Central memory CD4-positive, alpha-beta T cell (primary cell): Measurements from ENCODE around the gene RPTOR.
"Not testable (repeated sequence)": the region's sequence is repeated elsewhere in the genome, so short reads cannot be mapped to it uniquely, and the experiment has no call there.

Experiments
- DNase-seq: peaks from one replicate; pipeline ENCODE4 v3.0.0; 2022

The RPTOR gene

GRCh38 chr17:80724775-80725266 is 180.2 kb downstream of the RPTOR start:
- no peak for DNase-seq

DNA sequence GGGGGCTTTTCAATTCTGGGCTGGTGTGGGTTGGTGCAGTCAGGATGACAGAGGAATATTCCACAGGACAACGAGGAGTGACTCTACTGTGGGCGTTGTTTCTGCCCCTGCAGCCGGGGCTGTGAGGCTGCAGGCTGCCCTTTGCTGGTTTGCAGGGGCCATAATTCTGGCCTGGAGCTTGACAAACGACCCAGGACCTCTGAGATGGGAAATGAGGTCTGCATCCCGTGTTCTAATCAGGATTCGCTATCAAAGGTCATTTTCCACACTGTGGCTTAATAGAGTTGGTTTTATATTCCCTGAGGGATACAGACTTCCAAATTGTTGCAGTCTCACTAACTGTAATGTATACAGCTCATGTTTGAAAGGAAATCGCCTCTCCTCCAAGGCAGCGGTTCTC is 180.9 kb downstream of the RPTOR start:
- DNase-seq: no peak

DNA sequence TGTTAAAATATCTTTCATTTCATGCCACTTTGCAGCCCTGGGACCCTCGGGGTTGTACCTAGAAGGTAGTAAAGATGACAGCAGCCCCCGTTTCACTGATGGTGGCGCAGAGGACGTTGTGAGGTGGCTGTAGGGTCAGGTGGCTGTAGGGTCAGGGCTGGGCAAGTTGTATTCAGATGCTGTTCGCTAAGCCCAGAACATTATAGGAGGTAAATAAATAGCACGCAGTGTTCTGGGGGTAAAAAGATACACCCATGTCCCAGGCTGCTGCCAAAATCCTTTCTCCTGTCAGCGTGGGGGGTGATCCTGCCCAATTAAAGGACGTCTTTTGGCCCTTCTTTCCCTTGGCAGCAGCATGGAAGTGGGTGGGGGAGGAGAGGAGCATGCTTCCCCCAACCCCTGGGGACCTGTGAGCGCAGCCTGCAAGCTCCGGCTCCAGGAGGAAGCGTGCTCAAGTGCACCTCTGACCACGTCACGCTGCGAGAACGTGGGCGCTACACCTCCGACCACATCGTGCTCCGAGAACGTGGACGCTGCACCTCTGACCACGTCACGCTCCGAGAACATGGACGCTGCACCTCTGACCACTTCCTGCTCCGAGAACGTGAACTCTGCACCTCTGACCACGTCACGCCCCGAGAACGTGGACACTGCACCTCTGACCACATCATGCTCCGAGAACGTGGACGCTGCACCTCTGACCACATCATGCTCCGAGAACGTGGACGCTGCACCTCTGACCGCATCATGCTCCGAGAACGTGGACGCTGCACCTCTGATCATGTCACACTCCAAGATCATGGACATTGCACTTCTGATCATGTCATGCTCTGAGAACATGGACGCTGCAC is 182.1 kb downstream of the RPTOR start:
- DNase-seq: no peak

DNA sequence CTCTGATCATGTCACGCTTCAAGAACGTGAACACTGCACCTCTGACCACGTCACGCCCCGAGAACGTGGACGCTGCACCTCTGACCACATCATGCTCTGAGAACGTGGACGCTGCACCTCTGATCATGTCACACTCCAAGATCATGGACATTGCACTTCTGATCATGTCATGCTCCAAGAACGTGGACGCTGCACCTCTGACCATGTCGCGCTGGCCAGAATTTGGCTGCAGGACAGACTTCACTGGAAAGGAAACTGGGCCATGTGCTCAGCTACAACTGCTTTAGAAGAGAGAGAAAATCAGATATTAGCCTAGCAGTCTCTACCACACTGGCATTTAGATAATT is 182.7 kb downstream of the RPTOR start:
- no peak for DNase-seq

DNA sequence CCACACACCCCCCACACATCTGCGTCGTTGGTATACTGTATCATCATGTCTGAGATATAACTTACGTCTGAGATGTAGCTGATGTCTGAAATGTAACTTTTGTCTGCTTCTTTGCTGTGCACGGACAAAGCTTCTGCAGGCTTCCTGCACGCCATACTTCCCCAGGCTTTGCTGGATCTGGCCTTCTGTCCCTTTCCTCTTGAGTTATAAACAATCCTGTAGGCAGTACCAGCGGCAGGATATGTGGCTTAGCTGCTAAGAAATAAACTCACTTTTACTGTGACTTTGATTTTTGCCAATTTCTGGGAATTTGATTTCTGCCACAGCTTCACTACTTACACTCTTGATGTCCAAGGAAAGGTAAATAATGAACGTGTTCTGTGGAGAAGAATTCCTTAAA is 184.4 kb downstream of the RPTOR start:
- DNase-seq: no peak

DNA sequence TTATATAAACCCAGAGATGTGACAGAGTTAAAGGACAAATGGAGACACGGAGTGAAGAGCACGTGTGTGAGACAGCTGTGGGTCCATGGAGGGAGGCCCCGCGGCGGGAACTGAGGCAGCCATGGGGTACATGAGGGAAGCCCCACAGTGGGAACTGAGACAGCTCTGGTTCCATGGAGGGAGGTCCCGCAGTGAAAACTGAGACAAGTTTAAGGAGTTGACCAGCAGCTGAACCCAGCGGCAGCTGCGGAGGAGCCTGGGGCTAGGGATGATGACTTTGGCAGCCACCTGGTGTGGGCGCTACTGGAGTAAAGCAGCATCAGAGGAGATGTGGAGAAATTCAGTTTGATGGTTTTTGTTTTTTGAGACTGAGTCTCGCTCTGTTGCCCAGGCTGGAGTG is 185.1 kb downstream of the RPTOR start:
- DNase-seq: no peak

DNA sequence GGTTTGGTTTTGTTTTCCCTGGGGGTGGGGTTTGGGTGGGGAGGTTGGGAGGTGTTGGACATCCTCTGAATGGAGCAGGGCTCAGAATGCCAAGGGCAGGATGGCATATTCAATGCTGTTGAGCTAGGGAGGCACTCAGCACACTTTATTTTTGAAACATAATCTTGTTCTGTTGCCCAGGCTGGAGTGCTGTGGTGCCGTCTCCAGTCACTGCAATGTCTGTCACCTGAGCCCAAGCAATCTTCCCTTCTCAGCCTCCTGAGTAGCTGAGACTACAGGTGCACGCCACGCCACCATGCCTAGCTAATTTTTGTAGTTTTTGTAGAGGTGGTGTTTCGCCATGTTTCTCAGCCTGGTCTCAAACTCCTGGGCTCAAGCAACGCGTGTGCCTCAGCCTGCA is 186.1 kb downstream of the RPTOR start:
- DNase-seq: no peak

GRCh38 chr17:80731323-80731722 is 186.7 kb downstream of the RPTOR start:
- peak; percentile 29 for DNase-seq

DNA sequence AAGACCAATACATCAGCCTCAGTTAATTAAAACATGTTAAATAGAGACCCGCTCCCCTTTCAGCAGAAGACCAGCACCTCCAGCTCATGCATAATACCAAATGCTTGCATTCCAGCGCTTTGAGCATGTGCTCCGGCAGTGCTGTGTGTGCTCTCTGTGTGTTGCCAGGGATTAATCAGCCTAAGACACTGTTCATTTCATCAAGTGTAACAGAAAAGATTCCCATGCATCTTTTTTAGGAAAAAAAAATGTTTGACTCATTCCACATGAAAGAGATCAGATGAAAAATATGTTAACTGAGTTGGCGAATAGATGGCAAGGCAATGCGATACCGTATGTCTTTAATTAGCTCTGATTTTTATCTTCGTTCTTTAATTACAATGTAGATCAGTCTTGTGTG is 187.6 kb downstream of the RPTOR start:
- DNase-seq: no peak

GRCh38 chr17:80737106-80738019 is 192.7 kb downstream of the RPTOR start:
- DNase-seq: no peak

GRCh38 chr17:80738020-80738808 is 193.6 kb downstream of the RPTOR start:
- DNase-seq: no peak

GRCh38 chr17:80738987-80739730 is 194.5 kb downstream of the RPTOR start:
- peak; percentile 34 for DNase-seq

DNA sequence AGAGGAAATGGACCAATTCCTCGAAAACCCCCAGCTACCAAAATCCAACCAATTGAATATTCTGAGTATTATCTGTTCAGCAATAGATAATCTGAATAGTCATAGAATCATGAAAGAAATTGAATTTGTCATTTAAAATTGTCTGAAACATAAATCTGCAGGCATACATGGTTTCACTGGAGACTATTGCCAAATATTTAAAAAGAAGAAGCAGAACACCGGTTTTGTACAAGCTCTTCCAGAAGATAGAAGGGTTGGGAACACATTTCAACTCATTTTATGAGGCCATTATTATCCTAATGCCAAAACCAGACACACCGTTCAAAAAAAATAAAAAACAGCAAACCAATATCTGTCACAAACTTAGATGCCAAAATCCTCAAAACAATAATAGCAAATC is 195.5 kb downstream of the RPTOR start:
- no peak for DNase-seq

- DNase-seq: no peak
Measured at GRCh38 chr17:80742091-80742490, 197.5 kb downstream of the RPTOR start.

DNA sequence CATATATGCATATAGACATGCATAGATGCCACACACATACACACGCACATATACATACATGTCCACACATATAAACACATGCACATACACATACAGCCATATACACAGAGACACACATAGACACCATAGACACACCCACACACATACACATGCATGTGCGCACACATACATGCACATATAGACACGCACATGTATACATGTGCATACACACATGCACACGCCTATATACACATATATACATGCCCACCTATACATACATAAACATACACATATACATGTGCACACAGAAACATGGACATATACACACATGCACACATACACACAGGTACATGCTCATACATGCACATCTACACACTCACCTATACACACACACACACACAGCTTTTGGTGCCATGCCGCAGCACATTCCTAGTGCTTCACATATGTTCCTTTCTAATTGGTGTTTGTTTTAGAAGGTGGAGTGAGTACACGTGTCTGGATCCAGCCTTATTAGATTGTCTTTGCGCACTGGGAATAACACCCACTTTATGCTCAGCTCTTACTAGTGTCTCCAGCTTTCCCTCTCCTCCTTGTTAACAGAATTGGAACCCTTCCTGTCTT is 198.0 kb downstream of the RPTOR start:
- DNase-seq: no peak

DNA sequence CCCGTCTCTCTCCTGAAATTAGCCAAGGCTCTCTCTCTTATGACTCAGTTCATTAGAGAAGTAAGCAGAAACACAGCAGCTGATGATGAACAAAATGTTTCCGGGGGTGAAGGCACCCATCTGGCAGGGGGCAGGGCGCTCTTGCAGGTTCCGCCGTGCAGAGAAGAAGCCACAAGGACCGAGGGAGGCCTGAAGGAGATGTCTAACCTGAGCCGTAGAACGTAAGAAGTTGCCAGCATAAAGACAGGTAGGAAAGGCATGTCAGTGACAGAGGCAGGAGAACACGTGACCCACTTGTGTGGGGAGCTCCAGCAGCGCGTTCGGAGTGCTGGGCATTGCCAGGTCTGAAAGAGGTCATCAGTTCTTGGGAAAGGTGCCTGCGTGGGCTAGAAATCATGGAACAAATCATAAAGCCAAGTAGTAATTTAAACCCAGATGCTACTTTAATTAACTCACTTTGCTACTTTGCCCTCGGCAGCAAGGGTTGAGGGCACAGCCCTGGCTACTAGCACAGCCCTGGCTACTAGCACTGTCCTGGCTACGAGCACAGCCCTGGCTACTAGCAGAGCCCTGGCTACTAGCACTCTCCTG is 198.6 kb downstream of the RPTOR start:
- peak; percentile 34 for DNase-seq

DNA sequence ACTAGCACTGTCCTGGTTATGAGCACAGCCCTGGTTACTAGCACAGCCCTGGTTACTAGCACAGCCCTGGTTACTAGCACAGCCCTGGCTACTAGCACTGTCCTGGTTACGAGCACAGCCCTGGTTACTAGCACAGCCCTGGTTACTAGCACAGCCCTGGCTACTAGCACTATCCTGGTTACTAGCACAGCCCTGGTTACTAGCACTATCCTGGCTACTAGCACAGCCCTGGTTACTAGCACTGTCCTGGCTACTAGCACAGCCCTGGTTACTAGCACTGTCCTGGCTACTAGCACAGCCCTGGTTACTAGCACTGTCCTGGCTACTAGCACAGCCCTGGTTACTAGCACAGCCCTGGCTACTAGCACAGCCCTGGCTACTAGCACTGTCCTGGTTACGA is 199.3 kb downstream of the RPTOR start:
- DNase-seq: not testable (repeated sequence)

GRCh38 chr17:80744725-80745124 is 200.1 kb downstream of the RPTOR start:
- not testable (repeated sequence) for DNase-seq

DNA sequence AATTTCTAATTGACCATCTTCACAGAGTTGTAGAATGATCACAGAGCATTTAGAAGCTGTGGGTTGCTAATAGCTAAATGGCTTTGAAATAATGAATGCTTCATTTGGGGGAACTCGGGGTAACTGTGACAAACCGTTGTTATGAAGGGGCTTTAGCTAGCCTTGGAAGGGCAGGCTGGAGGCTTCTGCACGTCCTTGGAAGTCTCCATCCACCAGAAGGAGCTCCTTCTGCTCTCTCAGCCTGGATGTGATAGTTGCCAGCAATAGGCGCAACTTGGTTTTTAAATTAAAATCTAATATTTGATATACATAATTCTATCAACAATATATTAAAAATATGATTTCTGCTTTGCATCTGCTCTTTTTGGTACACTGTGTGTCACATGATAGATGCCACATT is 200.5 kb downstream of the RPTOR start:
- no peak for DNase-seq

- no peak for DNase-seq
Measured at GRCh38 chr17:80746262-80746935, 201.8 kb downstream of the RPTOR start.

DNA sequence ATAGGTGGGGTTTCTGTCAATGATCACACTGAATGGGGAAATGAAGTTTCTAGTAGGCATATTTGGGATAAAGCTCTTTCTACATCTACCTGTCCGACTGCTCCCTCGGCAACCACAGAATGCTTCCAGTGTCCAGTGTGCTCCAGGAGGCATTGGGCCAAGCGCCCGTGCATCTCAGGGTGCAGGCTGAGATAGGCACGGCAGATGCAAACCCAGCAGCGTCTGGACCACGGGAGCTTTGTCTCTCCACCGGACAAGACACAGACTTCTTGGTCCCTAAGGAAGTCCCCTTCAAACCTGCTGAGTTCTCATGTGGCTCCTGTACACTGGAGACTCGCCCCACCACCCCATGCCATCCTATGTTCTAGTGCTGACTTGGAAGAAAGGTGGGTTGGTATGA is 202.8 kb downstream of the RPTOR start:
- DNase-seq: no peak
